ENCODE data around the gene COASY.

COASY gene

DNA sequence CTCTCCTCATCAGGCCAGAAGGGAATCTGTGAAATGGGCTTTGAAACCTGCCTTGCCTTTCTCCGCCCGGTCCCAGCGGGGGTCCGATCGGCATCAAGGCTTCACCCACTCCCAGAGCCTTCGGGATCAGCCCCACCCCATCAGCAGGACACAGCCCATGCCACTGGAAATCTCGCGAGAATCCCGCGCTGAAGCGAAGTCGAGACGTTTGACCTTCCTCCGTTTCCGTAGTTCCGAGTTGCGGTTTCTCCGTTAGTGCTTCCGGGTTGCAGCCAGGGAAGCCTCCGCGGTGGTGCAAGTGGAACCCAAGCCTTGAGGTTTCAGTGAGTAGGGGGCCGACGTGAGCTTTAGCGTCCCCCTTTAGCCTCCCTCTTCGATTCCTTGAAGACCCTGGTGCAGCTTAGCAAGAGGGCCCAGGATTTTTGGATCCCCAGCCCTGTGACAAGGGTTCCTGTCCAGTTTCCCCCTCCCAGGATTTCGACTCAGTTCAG, at the start of gene COASY:
Gene COASY, plus strand, starts transcription at position 252 of the 491 bp plus-strand sequence. CDS start 475 bp downstream, outside the sequence.
- FAIRE-seq: no peak
- DNase-seq (ENCODE audit: insufficient read length, low spot score): peak; percentile 97

DNA sequence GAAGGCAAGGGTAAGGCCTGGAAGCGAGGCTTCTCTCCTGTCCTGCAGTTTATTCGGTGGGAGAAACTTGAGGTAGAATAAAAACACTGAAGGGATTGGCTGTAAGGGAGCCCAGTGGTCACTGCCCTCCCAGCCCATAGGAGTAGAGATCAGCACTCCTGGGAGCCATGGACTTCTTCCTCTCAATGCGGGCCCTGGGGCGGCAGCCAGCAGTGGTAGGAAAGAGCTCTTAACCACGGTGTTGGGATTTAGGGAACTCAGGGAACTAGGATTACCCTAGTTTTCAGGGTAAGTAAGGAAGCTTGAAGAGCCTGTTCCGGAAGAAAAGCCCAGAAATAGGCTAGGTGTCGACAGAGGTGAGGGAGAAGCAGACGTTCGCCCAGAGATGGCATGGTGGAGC, 49.7 kb upstream of the COASY start:
- FAIRE-seq (no peak), DNase-seq (ENCODE audit: insufficient read length, low spot score) (no peak)
- TF ChIP-seq POLR2A (IDR thresholded peaks at IDR 0.05; ENCODE audit: low read depth, low read length): no peak

More for the DNA sequence above, at the start of gene COASY:
- peak; percentile 67 for TF ChIP-seq POLR2A (IDR thresholded peaks at IDR 0.05; ENCODE audit: low read depth, low read length)

DNA sequence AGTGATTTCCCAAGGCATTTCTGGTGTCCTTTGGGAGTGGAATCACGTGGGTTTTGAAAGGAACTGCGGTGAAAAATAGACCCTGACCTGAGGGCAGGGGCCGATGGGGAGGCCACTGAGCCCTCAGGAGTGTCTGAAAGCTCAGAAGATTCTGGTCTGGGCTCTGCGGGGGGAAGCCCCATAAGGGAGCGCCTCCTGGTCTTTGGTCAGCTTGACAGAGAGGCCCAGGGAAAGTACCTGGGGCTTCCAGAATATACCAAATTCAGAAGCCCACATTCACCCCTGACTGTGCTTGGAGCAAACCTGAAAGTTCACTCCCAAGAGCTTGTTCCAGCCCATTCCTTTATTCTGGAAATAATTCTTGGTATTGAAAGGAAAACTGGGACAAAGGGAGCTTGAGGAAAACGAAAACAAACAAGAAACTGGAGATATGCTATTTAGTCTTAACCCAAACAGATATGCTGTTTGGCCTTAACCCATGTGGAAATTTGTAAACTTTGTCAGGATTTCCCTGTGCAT, 49.2 kb upstream of the COASY start:
- no peak for DNase-seq (ENCODE audit: insufficient read length, low spot score)
- TF ChIP-seq POLR2A (IDR thresholded peaks at IDR 0.05; ENCODE audit: low read depth, low read length): no peak
- no peak for FAIRE-seq

DNA sequence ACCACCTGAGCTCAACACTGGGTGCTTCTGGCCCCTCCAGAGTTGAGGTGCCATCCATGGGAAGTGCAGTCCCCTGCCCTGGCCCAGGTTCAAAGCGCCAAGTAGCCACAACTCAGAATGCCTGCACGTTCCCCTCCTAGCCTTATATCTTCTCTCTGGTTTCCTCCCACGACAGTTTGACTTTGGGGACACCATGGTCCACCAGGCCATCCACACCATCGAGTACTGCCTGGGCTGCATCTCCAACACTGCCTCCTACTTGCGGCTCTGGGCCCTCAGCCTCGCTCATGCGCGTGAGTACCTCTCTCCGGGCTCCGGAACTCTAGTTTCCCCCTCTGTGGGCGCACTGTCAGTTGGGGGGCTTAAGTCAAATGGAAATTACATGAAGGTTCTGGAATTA, 48.3 kb upstream of the COASY start:
- no peak for TF ChIP-seq POLR2A (IDR thresholded peaks at IDR 0.05; ENCODE audit: low read depth, low read length)
- FAIRE-seq (no peak), DNase-seq (ENCODE audit: insufficient read length, low spot score) (no peak)

DNA sequence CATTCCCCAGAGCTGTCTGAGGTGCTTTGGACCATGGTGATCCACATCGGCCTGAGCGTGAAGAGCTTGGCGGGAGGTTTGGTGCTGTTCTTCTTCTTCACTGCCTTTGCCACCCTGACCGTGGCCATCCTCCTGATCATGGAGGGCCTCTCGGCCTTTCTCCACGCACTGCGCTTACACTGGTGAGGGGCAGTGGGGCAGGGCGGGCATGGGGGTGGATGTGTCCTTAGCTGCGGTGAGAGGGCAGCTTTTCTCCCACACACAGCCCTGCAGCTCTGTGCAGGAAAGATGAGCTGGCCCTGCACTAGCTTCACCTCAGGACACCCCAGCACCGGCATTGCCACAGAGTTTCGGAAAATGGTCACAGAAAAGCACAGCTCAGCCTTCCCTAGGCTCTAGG, 47.7 kb upstream of the COASY start:
- no peak for DNase-seq (ENCODE audit: insufficient read length, low spot score)
- FAIRE-seq: no peak
- no peak for TF ChIP-seq POLR2A (IDR thresholded peaks at IDR 0.05; ENCODE audit: low read depth, low read length)

DNA sequence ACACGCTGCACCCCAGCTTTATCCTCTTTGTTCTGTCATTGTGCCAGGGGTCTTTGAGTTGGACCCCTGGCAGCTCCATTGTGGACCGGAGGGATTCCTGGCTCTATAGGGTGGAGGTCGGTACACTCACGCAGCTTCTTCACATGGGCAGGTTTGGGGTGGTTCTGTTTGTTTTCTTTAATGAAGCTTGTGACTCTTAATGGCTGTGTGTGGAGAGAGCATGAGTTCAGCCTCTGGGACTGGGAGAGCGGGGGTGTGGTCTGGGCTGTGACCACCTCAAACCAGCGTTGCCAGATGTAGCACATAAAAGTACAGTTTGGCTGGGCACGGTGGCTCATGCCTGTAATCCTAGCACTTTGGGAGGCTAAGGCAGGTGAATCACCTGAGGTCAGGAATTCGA, 47.1 kb upstream of the COASY start:
- FAIRE-seq (no peak), DNase-seq (ENCODE audit: insufficient read length, low spot score) (no peak)
- TF ChIP-seq POLR2A (IDR thresholded peaks at IDR 0.05; ENCODE audit: low read depth, low read length): no peak

DNA sequence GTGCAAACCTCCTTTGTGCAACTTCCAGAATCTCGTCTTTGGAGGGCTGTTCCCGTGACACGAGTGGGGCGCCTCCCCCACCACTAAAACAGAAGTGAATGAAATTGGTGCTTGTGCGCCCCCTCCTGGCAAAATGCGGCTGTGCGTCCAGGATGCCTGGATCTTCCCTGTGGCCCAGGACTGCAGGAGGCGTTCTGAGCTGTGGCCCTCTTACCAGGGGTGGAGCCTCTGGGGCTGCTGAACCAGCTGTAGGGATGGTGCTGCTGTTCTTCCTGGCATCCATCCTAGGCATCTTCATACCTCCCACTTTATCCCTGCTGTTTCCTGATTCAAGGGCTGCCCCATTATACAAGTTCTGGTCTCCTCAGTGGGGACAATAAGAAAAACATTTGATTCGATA, 44.4 kb upstream of the COASY start:
- DNase-seq (ENCODE audit: insufficient read length, low spot score): peak; percentile 95
- no peak for FAIRE-seq
- no peak for TF ChIP-seq POLR2A (IDR thresholded peaks at IDR 0.05; ENCODE audit: low read depth, low read length)

DNA sequence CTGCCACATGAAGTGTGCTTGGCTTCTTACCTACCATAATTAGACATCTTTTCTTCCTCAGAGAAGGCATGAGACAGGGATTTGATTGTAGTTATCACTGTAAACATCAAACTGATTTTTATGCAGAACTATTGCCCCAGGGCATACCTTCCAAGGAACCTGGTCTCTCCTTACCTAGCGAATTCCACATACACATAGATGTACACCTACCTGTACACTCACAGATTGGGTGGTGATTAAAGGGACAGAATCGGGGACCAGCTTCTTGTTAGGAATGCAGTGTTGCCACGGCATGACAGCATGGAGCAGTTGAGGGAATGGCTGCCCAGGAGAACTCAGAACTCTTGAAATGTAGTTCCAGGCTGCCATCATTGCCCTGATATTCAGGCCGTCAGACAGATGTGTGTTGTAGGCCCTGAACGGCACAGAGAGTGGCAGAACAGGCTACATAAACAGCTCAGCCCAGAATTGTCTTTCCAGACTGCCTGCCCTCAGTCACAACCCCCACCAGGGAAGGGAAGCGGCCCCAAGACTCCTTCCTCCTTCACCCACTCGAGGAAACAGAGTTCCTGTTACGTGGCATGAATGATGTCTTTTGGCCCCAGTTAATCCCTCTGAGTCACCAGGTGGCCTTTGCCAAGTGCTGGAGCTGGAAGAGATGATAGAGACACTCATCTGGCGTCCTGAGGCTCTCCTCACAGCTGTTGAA, 43.7 kb upstream of the COASY start:
- peak; percentile 69 for DNase-seq (ENCODE audit: insufficient read length, low spot score)
- TF ChIP-seq POLR2A (IDR thresholded peaks at IDR 0.05; ENCODE audit: low read depth, low read length): no peak; the same call in 1 of the 2 replicates
- FAIRE-seq: no peak

DNA sequence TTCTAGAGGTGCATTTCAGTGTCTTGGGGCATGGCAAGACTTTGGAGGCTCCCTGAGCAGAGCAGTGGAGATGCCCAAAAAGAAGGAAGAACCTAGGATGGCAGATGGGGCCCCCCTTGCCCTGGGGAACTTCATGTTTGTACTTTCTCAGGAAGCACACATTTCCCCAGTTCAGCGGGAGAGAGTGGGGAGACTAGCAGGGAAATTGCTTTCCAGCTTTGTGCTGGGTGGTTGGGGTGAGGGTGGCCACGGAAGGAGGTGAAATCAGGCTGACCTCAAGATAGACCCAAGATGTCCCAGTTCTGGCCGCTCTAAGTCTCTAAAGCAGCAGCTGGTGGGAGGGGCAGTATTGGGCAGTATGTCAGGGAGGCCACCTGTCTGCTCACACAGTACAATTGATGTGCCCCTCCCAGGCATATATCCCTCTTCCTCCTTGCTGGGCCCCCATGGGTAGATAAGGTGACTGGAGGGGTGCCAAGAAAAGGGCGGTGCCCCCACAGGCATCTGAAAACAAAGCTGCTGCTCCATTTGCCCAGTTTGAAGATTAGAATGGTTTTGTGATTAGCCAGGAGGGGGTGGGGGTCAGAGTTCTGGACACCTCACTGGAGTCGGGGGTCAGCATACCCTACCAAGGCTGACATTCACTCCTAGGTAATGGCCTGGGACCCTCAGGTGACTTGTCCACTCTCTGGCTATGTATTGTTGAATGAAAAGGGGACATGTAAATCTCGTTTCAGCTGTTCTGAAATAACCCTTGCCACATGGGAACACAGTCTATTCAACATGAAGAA, 43.0 kb upstream of the COASY start:
- no peak; the same call in 1 of the 2 replicates for TF ChIP-seq POLR2A (IDR thresholded peaks at IDR 0.05; ENCODE audit: low read depth, low read length)
- DNase-seq (ENCODE audit: insufficient read length, low spot score) (no peak), FAIRE-seq (no peak)

DNA sequence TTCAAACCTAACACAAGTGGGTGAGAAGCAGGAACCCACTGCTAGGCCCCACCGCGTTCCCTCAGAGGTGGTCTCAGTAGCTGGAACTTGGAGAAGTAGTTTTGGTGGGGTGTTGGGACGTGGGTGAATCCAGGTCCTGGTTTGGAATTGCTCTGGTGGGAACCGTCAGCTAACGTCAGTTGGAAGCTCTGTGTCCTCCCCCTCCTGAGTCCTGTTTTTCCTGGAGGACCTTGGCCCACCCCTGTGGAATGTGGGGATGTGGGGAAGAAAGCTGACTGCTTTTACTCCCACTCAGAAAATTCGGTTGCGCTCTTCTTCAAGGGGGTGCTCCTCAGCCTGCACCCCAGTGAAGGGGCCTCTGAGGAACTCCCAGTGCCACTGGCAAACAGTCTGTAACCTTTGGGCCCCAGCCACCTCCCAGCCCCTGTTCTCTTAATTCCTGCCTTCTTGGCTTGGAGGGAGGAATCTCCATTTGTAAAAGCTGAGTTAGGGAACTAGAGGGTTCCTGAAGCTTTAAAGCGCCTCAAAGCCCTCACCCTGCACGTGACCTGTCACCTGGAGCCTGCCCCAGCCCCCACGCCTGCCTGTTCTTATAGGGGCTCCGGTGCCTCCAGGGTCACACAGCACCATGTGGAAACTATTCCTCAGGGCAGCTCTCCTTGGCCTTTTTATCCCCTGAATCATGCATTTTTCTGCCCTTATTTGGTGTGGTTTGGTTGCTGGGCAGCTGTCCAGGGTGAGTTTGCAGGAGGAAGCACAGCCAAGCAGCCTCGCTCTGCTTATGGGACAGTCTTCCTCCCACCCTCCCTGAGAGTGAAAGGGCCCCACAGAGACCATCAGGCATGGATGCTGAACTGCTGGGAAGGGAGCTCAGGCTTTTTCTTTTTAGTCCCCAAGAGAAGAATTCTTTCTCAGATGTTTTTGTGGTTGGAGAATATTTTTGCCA, 42.1 kb upstream of the COASY start:
- DNase-seq (ENCODE audit: insufficient read length, low spot score): peak; percentile 83

DNA sequence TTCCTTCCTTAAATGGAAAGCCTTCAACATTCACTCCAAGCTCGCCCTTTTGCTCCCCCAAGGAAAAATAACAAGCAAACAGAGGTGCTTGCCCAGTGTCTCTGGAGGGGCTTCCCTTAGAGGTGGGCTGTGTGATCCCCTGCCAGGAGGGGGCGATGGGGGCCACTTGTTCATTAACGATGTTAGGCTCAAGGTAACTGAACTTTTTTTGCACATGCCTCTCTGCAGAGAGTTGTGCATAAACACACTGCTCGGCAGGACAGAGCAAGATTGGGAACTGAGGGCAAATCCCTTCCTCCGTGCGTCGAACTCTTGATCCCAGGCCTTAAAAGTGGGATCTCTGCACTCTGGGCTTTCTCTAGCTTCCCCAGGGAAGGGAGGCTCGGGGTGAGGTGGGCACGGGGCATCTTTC, 41.4 kb upstream of the COASY start:
- DNase-seq (ENCODE audit: insufficient read length, low spot score) (no peak), FAIRE-seq (no peak)
- TF ChIP-seq POLR2A (IDR thresholded peaks at IDR 0.05; ENCODE audit: low read depth, low read length): no peak

More for the DNA sequence above, 42.1 kb upstream of the COASY start:
- no peak for TF ChIP-seq POLR2A (IDR thresholded peaks at IDR 0.05; ENCODE audit: low read depth, low read length)
- peak; percentile 27 for FAIRE-seq

DNA sequence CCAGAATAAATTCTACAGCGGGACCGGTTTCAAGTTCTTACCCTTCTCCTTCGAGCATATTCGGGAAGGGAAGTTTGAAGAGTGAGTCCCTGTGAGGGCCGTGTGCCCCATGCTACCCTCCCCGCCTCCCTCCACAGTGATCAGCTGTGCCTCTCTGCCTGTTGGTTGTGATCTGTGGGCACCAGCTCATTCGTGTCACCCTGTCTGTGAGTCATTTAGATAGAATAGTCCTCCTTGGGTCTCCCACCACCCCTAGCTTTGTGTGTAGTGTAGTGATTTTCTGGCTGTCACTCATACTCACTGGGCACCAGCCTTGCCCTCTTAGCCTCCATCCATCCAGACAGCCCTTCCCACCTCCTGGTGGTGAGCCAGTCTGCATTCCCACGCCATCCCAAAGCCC, 40.9 kb upstream of the COASY start:
- DNase-seq (ENCODE audit: insufficient read length, low spot score) (no peak), FAIRE-seq (no peak)
- TF ChIP-seq POLR2A (IDR thresholded peaks at IDR 0.05; ENCODE audit: low read depth, low read length): no peak

DNA sequence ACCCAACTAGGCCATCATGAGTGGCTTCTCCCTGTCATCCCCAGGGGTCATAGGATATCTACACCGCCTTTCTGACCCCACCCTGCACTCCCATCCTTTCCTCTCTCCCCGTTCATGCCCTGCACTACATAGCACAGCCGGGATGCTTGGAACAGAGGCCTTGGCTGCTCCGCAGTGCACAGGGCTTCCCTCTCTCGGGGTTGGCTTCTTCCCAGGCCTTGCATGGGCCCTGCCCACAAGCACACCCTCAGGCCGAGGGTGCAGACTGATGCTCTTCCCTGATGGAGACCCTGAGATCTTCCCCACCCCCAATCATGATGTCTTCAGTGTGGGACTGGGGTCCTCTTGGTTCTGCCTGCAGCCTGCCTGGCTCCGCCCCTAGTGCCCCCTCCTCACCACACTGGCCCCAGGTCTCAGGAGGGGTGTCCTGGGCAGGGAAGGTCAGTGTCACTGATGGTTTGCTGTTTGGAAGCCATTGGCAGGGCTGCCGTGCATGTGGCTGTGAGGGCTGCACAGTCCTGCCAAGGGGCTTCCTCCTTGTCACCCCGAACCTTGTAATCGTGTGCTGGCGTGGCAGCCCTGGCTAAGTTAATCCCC, 40.2 kb upstream of the COASY start:
- FAIRE-seq (no peak), DNase-seq (ENCODE audit: insufficient read length, low spot score) (no peak)
- TF ChIP-seq POLR2A (IDR thresholded peaks at IDR 0.05; ENCODE audit: low read depth, low read length): no peak
